HG03520 (cell line): ENCODE data around the gene BMPR2.
"Not testable (repeated sequence)": the region's sequence is repeated elsewhere in the genome, so short reads cannot be mapped to it uniquely, and the experiment has no call there.

Experiments used
- ATAC-seq: cut with Tn5 transposase; IDR thresholded peaks from one replicate; pipeline ENCODE4 v1.9.1; 2021; ENCODE audit warnings: mild to moderate bottlenecking, moderate library complexity; ENCODE audit not compliant: unreplicated experiment

The BMPR2 gene

GRCh38 chr2:202375609-202376408 lies at the start of gene BMPR2:
Gene BMPR2, plus strand, starts transcription at chr2:202376327. Its CDS starts 1,148 bp downstream, at chr2:202377475.
- ATAC-seq: peak; percentile 64

GRCh38 chr2:202327858-202328257 lies 48.3 kb upstream of the BMPR2 start:
- ATAC-seq: no peak

GRCh38 chr2:202335791-202336467 lies 40.2 kb upstream of the BMPR2 start:
- ATAC-seq: no peak

- ATAC-seq: no peak
Measured at GRCh38 chr2:202337151-202337550, 39.0 kb upstream of the BMPR2 start.

GRCh38 chr2:202337706-202338346 lies 38.3 kb upstream of the BMPR2 start:
- ATAC-seq: no peak

GRCh38 chr2:202339071-202339870 lies 36.9 kb upstream of the BMPR2 start:
- no peak for ATAC-seq

GRCh38 chr2:202344178-202344577 lies 31.9 kb upstream of the BMPR2 start:
- ATAC-seq: no peak

- ATAC-seq: no peak
Measured at GRCh38 chr2:202346180-202346579, 29.9 kb upstream of the BMPR2 start.

- ATAC-seq: no peak
Measured at GRCh38 chr2:202353430-202353829, 22.7 kb upstream of the BMPR2 start.

- no peak for ATAC-seq
Measured at GRCh38 chr2:202355993-202356505, 20.1 kb upstream of the BMPR2 start.

- not testable (repeated sequence) for ATAC-seq
Measured at GRCh38 chr2:202358924-202359323, 17.2 kb upstream of the BMPR2 start.

GRCh38 chr2:202360646-202361045 lies 15.5 kb upstream of the BMPR2 start:
- ATAC-seq: no peak

GRCh38 chr2:202361108-202361507 lies 15.0 kb upstream of the BMPR2 start:
- ATAC-seq: no peak

GRCh38 chr2:202373490-202373889 lies 2.6 kb upstream of the BMPR2 start:
- ATAC-seq: no peak

- not testable (repeated sequence) for ATAC-seq
Measured at GRCh38 chr2:202374383-202374782, 1.7 kb upstream of the BMPR2 start.

- no peak for ATAC-seq
Measured at GRCh38 chr2:202375033-202375608, 1.0 kb upstream of the BMPR2 start.

- ATAC-seq: peak; percentile 16
Measured at GRCh38 chr2:202376460-202377206, 506 bp downstream of the BMPR2 start.

- no peak for ATAC-seq
Measured at GRCh38 chr2:202377207-202377761, 1.2 kb downstream of the BMPR2 start.

GRCh38 chr2:202378001-202378400 lies 1.9 kb downstream of the BMPR2 start:
- ATAC-seq: no peak
